MM.1S (cell line): ENCODE data around the gene UPF3B.

Experiments
- DNase-seq: peaks from one replicate; pipeline ENCODE4 v3.0.0-alpha.2; 2015
- H2AFZ ChIP-seq: fragments of 300-600 bp; sonication (generic); 2 replicates; pipeline ENCODE4 v1.6.0; 2016; ENCODE audit warnings: antibody characterized with exemption, low read length
- H3F3A ChIP-seq: fragments of 300-600 bp; sonication (generic); 2 replicates; pipeline ENCODE4 v1.6.1; 2016; ENCODE audit warnings: mild to moderate bottlenecking, antibody characterized with exemption, low read length, moderate library complexity, mixed read lengths; ENCODE audit not compliant: insufficient read depth
- H3K27ac ChIP-seq: fragments of 300-600 bp; sonication (generic); 2 replicates; pipeline ENCODE4 v1.5.1; 2016; ENCODE audit warnings: mild to moderate bottlenecking, low read length
- H3K27me3 ChIP-seq: fragments of 300-600 bp; sonication (generic); replicated peaks from 2 replicates; pipeline ENCODE4 v1.6.0; 2016; ENCODE audit warnings: low read length; ENCODE audit not compliant: insufficient read depth
- H3K36me3 ChIP-seq: fragments of 300-600 bp; sonication (generic); replicated peaks from 2 replicates; pipeline ENCODE4 v1.6.1; 2016; ENCODE audit warnings: mild to moderate bottlenecking, low read length, mixed read lengths; ENCODE audit not compliant: insufficient read depth
- H3K4me1 ChIP-seq: fragments of 300-600 bp; sonication (generic); 2 replicates; pipeline ENCODE4 v1.6.1; 2016; ENCODE audit warnings: low read length, mixed read lengths
- H3K4me2 ChIP-seq: fragments of 300-600 bp; sonication (generic); 2 replicates; pipeline ENCODE4 v1.6.0; 2016; ENCODE audit warnings: low read depth, low read length
- H3K4me3 ChIP-seq: fragments of 300-600 bp; sonication (generic); 2 replicates; pipeline ENCODE4 v1.5.1; 2016; ENCODE audit warnings: low read length, mixed read lengths
- H3K79me2 ChIP-seq: fragments of 300-600 bp; sonication (generic); 2 replicates; pipeline ENCODE4 v1.6.1; 2016; ENCODE audit warnings: mixed run types, low read length, mixed read lengths
- H3K9ac ChIP-seq: fragments of 300-600 bp; sonication (generic); 2 replicates; pipeline ENCODE4 v1.6.1; 2016; ENCODE audit warnings: low read length, mixed read lengths
- H3K9me2 ChIP-seq: fragments of 300-600 bp; sonication (generic); replicated peaks from 2 replicates; pipeline ENCODE4 v1.6.1; 2016; ENCODE audit warnings: mild to moderate bottlenecking, low read length, mixed read lengths; ENCODE audit not compliant: insufficient read depth
- H3K9me3 ChIP-seq: fragments of 300-600 bp; sonication (generic); replicated peaks from 2 replicates; pipeline ENCODE4 v1.6.1; 2016; ENCODE audit warnings: mild to moderate bottlenecking, low read length, mixed read lengths; ENCODE audit not compliant: insufficient read depth
- H4K20me1 ChIP-seq: fragments of 300-600 bp; sonication (generic); 2 replicates; pipeline ENCODE4 v1.6.1; 2016; ENCODE audit warnings: mild to moderate bottlenecking, low read length, moderate library complexity, mixed read lengths; ENCODE audit not compliant: insufficient read depth
- CTCF ChIP-seq: fragments of 300-600 bp; sonication (generic); IDR thresholded peaks from 2 replicates; pipeline ENCODE4 v1.5.1; 2016; ENCODE audit warnings: antibody characterized with exemption, low read length, mixed read lengths
- EZH2 ChIP-seq: fragments of 300-600 bp; sonication (generic); optimal IDR thresholded peaks from 2 replicates; pipeline ENCODE3; 2017; ENCODE audit warnings: low read depth, mild to moderate bottlenecking, antibody characterized with exemption, low read length, mixed read lengths
- EZH2phosphoT487 ChIP-seq: fragments of 300-600 bp; sonication (generic); IDR thresholded peaks from 2 replicates; pipeline ENCODE4 v1.6.1; 2018; ENCODE audit warnings: antibody characterized with exemption, low read length

The UPF3B gene

GRCh38 chrX:119852382-119853353 lies at the start of gene UPF3B:
Gene UPF3B, minus strand, starts transcription at chrX:119852963. Its CDS starts 35 bp downstream, at chrX:119852928.
- peak within 1 kb of the TSS; percentile 72; the same call in 1 of the 2 replicates for H3K27ac ChIP-seq
- H3K36me3 ChIP-seq, result no peaks in the 10 kb centered on the region; the same call in 1 of the 2 replicates
- no peaks in the 10 kb centered on the region for H4K20me1 ChIP-seq
- no peaks in the 10 kb centered on the region for H3F3A ChIP-seq
- H3K27me3 ChIP-seq, result no peaks in the 10 kb centered on the region
- no peaks in the 10 kb centered on the region for H3K9me2 ChIP-seq
- peak; percentile 98 for DNase-seq
- H3K4me3 ChIP-seq, result peak within 1 kb of the TSS; percentile 91
- H3K4me2 ChIP-seq, result peak within 1 kb of the TSS; percentile 66
- TF ChIP-seq EZH2phosphoT487 (no peak), EZH2 (no peak), CTCF (no peak)
- H3K9me3 ChIP-seq, result no peaks in the 10 kb centered on the region
- H3K4me1 ChIP-seq, result no peaks in the 10 kb centered on the region
- peak within 1 kb of the TSS; percentile 89 for H3K9ac ChIP-seq
- peak within 1 kb of the TSS; percentile 75 for H2AFZ ChIP-seq
- peaks cover 21% of the 10 kb centered on the region for H3K79me2 ChIP-seq

- Histone ChIP-seq H3K4me1 (no peaks in the 10 kb centered on the region), H3K79me2 (no peaks in the 10 kb centered on the region), H3K4me3 (no peak overlapping the region), H3K27ac (no peak overlapping the region), H3F3A (no peaks in the 10 kb centered on the region), H4K20me1 (no peaks in the 10 kb centered on the region), H3K27me3 (no peaks in the 10 kb centered on the region), H2AFZ (no peak overlapping the region), H3K9ac (no peak overlapping the region), H3K9me2 (no peaks in the 10 kb centered on the region), H3K4me2 (no peak overlapping the region), H3K9me3 (no peaks in the 10 kb centered on the region), H3K36me3 (no peaks in the 10 kb centered on the region)
- no peak for DNase-seq
- no peak for TF ChIP-seq CTCF
- TF ChIP-seq EZH2phosphoT487, result no peak
- TF ChIP-seq EZH2, result no peak
Observed at GRCh38 chrX:119900976-119901375, 48.2 kb upstream of the UPF3B start.

GRCh38 chrX:119899125-119899524 lies 46.4 kb upstream of the UPF3B start:
- Histone ChIP-seq H3K9me2 (no peaks in the 10 kb centered on the region), H3K4me2 (no peak overlapping the region), H3K9ac (no peak overlapping the region), H2AFZ (no peak overlapping the region), H3K4me1 (no peaks in the 10 kb centered on the region), H3K79me2 (no peaks in the 10 kb centered on the region), H4K20me1 (no peaks in the 10 kb centered on the region), H3K9me3 (no peaks in the 10 kb centered on the region), H3K27me3 (no peaks in the 10 kb centered on the region), H3F3A (no peaks in the 10 kb centered on the region), H3K4me3 (no peak overlapping the region), H3K36me3 (no peaks in the 10 kb centered on the region), H3K27ac (no peak overlapping the region)
- no peak for DNase-seq
- TF ChIP-seq EZH2phosphoT487 (no peak), CTCF (no peak), EZH2 (no peak)
